NCI-H69 (cell line): ENCODE data around the gene PLIN4.
A peak's percentile ranks its signal among the peaks of the same experiment; 100 is the strongest.

Experiments used
- DNase-seq: peaks from one replicate; lab custom pipeline; 2025; lab: John Stamatoyannopoulos, UW

The PLIN4 gene

GRCh38 chr19:4492337-4493103, 25.8 kb downstream of the PLIN4 start:
- DNase-seq, result no peak

GRCh38 chr19:4491446-4491845, 26.8 kb downstream of the PLIN4 start:
- DNase-seq, result no peak

DNA sequence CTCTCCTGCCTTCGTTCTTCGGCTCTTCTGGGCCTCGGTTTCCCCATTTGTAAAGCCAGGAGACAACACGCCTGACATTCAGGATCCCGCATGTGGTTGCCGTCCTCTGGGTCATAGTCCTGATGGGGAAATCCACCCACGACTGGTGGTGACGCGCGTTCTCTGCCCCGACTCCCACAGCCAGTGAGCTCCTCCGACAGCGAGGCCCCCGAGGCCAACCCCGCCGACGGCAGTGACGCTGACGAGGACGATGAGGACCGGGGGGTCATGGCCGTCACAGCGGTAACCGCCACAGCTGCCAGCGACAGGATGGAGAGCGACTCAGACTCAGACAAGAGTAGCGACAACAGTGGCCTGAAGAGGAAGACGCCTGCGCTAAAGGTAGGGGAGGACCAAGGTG, 29.8 kb downstream of the PLIN4 start:
- no peak for DNase-seq

DNA sequence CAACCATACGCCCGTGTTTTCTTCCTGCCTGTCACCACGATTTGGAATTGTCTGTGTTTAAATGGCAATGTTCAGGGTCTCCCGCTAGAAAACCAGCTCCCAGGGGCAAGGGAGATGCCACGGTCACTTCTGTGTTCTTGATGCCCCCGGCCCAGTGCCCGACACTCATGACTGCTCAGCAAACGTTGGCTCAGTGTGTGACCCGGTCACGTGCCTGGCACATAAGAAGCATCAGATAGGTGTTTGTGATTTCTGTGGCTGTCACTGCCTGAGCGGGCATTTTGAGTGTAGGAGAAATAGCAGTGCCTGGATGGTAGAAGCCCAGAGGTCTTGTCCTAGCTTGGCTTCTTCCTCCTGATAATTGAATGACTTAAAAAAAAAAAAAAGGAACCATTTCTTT, 30.7 kb downstream of the PLIN4 start:
- no peak for DNase-seq

DNA sequence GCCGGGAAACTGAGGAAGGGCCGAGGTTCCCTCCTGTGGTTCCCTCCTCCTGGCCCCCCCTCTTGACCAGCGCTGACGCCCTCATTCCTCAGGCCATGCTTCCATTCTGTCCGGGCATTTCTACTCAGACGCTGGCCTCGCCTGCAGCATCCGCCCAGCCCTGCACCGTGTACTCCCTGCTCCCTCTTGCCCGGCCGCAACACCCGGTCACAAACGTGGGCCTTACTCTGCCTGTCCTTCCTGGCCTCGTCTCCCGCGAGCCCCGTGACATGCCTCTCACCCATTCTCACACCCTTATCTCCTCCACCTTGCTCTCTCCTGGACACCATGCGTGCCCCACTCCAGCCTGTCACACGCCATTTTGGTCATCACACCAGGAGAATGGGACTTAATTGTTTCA, 34.9 kb downstream of the PLIN4 start:
- no peak for DNase-seq

DNA sequence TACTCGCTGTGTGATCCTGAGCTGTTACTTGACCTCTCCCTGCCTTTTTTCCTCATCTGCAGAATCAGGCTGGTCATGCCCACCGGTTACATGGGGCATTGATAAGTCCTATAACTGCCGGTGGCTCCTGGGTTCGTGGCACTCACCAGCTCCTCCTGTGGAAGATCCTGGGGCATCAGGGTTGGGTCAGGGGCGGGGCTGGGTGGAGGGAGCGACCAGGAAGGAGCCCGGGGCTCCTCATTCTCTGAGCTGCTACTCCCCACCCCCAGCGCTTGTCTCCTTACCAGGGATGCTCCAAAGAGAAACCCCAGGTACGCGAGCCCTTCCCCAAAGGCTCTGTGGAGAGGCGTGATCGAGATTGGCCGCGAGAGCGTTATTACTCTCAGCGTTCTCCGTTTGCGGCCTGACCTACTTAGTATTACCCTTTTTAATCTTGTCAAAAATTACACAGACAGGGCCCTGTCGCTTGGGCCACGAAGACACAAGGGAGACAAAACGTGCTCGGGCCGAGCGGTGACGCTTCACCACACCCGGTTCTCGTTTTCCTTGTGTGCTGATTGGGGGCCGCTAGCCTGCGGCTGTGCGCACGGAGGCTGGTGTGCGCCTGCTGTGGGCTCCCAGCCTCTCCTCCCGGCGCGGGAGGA, 35.4 kb downstream of the PLIN4 start:
- DNase-seq, result no peak

DNA sequence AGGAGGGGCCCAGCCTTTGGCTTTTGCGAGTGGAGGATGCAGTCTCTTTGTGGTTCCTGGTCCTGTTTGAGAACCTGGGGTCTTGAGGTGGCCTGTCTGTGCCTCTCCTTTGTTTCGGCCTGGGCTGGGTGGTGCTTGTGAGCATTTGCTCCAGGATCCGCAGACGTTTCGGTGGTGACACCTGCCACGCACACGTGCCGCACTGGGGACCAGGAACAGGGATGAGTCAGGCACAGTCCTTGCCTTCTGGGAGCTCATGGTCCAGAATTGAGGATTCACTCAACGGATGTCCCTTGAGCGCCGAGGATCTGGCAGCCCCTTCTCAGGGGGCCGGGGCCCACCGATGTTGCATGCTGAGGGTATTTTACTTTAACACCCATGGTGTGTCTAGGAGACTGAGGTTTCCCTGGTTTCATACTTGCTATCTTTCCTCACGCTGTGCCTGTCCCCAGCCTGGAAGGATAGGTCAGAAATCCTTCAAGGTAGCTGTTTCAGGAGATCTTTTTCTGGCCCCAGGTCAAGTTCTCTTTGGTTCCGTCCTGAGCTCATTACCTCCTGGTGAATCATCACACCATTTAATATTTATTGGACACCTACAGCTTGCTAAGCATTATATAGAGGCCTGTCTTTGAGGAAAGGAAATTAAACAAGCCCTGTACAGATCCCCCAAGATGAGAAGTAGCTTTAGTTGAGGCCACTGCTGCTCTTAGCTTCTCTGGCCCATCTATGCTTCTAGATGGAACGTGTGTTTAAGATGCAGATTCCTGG, 41.1 kb downstream of the PLIN4 start:
- no peak for DNase-seq

DNA sequence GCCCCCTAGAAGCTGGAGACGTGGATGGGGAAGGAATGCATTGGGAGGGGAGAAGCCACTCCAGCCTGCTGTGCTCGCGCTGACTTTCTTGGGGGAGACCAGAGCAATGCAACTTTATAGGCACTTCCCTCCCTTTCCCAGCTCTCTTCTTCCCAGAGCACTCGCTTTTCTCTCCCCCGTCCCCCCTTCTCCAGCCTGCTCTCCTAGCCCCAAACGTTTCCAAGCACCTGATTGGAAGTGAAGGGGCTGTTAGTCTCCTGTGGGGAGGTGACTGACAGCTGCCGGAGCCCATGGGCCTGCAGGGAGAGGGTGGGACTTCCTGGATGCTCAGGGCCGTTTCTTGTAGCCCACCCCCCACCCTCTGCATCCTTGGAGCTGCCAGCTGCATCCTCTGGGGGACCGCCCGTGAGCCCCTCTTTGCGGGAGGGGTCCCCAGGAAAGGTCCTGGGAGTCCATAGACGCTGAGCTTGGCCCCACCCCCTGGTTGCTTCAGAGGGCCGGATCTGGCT, 43.7 kb downstream of the PLIN4 start:
- DNase-seq, result peak; percentile 46

DNA sequence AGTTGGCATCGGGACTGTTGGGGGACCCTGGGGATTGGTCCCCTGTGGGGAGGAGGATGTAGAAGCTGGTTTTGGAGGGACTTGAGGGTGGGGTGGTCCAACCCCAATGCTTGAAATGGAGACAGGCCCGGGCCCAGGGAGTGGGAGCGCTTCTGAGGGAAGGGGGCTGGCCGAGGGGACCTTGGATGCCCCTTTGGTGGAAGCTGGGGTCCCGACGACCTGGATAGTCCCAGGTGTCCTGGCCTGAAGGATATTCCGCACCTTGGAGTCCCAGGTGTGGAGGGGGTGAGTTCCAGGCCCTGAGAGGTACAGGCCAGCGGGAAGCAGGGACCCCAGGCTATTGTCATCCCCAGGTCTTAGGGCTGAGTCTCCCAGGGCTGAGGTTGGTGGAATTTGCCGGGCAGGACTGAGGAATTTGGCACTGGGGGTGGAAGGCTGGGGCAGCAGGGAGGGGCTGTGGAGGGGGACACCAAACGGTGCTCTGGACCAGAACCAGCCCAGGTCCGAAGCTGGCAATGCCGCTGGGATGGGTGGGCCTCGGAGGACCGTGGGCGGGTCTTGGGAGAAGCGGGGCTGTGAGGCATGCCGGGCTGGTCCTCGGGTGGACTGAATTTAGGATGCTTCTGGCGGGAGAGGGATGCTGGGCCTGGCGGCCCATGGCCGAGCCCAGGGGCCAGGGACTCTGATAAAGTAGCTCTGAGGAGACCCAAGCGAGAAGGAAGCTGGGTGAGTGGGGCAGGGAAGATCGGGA, 44.3 kb downstream of the PLIN4 start:
- DNase-seq, result no peak

DNA sequence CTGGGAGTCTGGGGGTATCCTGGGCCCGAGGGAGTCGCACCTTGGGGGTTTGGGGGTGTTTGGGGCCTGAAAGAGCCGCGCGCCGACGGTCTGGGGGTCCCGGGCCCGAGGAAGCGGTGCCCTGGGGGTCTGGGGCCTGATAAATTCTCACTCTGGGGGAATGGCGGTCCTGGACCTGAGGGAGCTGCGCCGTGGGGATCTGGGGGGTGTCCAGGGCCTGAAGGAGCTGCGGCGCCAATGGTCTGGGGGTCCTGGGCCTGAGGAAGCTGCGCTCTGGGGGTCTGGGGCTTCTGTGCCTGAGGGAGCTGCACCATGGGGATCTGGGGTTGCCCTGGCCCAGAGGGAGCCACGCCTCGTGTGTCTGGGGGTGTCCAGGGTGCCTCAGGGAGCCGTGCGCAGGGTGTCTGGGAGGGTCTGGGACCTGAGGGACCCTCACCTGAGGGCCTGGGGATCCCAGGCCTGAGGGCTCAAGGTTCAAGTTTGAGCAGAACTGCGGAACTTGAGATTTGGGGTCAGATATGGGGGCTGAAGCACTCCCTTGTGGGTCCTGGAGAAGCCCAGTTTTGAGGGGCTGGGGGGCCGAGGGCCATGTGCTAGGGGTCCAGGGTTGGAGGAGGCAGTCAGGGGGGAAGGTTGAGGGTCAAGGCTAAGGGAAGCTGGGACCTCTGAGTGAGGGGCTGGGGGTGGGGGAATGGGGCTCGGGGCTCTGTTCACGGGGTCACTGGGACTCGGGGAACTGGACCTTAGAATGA, 45.1 kb downstream of the PLIN4 start:
- no peak for DNase-seq

GRCh38 chr19:4472174-4472974, 45.9 kb downstream of the PLIN4 start, which contains the start of gene HDGFL2:
Gene HDGFL2 (plus strand): TSS chr19:4472297. CDS start chr19:4472351, 54 bp downstream.
- DNase-seq, result peak; percentile 44

GRCh38 chr19:4471403-4472173, 46.7 kb downstream of the PLIN4 start:
- DNase-seq, result peak; percentile 100

DNA sequence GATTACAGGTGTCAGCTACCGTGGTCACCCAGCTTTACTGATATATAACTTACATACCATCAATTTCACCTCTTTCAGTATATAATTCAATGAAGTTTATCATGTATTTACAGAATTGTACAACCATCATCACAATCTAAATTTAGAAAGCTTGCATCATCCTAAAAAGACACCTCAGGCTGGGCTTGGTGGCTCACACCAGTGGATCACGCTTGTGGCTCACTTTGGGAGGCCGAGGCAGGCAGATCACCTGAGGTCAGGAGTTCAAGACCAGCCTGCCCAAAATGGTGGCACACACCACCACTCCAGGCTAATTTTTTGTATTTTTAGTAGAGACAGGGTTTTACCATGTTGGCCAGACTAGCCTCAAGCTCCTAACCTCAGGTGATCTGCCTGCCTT, 50.5 kb downstream of the PLIN4 start:
- no peak for DNase-seq

DNA sequence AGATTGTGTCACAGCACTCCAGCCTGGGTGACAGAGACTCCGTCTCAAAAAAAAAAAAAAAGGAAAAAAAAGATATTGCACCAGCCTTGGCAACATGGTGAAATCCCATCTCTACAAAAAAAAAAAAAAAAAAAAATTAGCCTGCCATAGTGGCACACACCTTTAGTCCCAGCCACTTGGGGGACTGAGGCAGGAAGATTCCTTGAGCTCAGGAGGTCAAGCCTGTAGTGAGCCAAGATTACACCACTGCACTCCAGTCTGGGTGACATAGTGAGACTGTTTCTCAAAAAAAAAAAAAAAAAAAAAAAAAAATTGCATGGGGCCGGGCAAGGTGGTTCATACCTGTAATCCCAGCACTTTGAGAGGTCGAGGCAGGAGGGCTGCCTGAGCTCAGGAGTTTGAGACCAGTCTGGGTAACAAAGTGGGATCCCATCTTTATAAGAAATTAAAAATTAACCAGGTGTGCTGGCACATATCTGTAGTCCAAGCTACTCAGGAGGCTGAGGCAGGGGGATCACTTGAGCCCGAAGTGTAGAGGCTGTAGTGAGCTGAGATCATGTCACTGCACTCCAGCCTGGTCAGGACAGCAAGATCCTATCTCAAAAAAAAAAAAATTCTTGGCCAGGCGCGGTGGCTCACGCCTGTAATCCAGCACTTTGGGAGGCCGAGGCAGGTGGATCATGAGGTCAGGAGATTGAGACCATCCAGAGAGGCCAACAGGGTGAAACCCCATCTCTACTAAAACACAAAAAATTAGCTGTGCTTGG, 53.3 kb downstream of the PLIN4 start:
- no peak for DNase-seq

DNA sequence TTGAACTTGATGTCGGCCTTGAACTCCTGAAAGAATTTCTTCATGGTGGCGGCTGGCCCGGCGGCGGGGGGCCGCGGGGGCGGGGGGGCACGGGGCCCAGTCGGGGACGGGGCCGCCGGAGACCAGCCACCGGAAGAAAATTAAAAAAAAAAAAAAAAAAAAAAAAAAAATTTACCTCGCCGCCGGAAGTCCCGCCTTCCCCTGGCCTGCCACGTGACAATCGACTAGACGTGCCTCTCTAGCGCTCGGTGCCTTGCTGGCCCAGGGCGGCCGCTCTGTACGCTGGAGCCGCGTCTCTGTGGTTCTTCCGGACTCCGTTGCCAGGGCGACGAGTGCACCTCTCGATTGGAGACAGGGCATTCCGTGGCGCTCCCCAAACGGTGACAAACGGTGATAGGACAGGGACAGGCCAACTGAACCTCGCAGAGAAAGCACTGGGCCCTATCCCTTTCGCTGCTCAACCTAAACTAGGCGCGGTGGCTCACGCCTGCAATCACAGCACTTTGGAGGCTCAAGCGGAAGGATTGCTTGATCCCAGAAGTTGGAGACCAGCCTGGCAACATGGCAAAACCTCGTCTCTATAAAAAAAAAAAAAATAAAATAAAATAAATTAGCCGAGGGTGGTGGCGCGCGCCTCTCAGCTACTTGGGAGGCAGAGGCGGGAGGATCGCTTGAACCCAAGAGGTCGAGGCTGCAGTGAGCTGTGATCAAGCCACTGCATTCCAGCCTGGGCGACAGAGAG, 60.5 kb downstream of the PLIN4 start, which contains the start of gene UBXN6:
Gene UBXN6, minus strand, starts transcription at position 141 of the 742 bp plus-strand sequence. Its CDS starts 97 bp downstream, at position 44.
- DNase-seq, result peak; percentile 99

GRCh38 chr19:4456843-4457653, 61.2 kb downstream of the PLIN4 start:
- peak; percentile 80 for DNase-seq

GRCh38 chr19:4456476-4456842, 61.8 kb downstream of the PLIN4 start:
- peak; percentile 54 for DNase-seq
